HEK293 (cell line): Measurements from ENCODE around the gene SLC38A9.

ENCODE experiments used
- CTCF ChIP-seq: fragments of 450-650 bp; formaldehyde crosslinking; IDR thresholded peaks from 2 replicates; pipeline ENCODE4 v1.5.1; 2016; ENCODE audit warnings: missing biosample characterization, missing genetic modification characterization
- GLI4 ChIP-seq: fragments of 450-650 bp; formaldehyde crosslinking; IDR thresholded peaks from 2 replicates; pipeline ENCODE4 v1.5.1; 2016; ENCODE audit warnings: missing biosample characterization, missing genetic modification characterization
- SP2 ChIP-seq: fragments of 450-650 bp; formaldehyde crosslinking; IDR thresholded peaks from 2 replicates; pipeline ENCODE4 v1.5.1; 2016; ENCODE audit warnings: missing biosample characterization, missing genetic modification characterization
- YY1 ChIP-seq: fragments of 450-650 bp; formaldehyde crosslinking; IDR thresholded peaks from 2 replicates; pipeline ENCODE4 v1.5.1; 2018; ENCODE audit warnings: missing biosample characterization, missing genetic modification characterization
- ZBTB1 ChIP-seq: fragments of 450-650 bp; formaldehyde crosslinking; IDR thresholded peaks from 2 replicates; pipeline ENCODE4 v1.5.1; 2016; ENCODE audit warnings: missing biosample characterization, missing genetic modification characterization
- ZBTB21 ChIP-seq: fragments of 450-650 bp; formaldehyde crosslinking; IDR thresholded peaks from 2 replicates; pipeline ENCODE4 v1.5.1; 2017; ENCODE audit warnings: missing biosample characterization, missing genetic modification characterization
- ZNF138 ChIP-seq: fragments of 450-650 bp; formaldehyde crosslinking; IDR thresholded peaks from 2 replicates; pipeline ENCODE4 v1.5.1; 2016; ENCODE audit warnings: missing biosample characterization, missing genetic modification characterization, borderline replicate concordance
- ZNF248 ChIP-seq: fragments of 450-650 bp; formaldehyde crosslinking; IDR thresholded peaks from 2 replicates; pipeline ENCODE4 v1.5.1; 2017; ENCODE audit warnings: missing biosample characterization, missing genetic modification characterization
- ZNF510 ChIP-seq: fragments of 450-650 bp; formaldehyde crosslinking; IDR thresholded peaks from 2 replicates; pipeline ENCODE4 v1.5.1; 2018; ENCODE audit warnings: mild to moderate bottlenecking, missing genetic modification characterization, missing biosample characterization; ENCODE audit not compliant: insufficient replicate concordance
- ZNF639 ChIP-seq: fragments of 450-650 bp; formaldehyde crosslinking; IDR thresholded peaks from 2 replicates; pipeline ENCODE4 v1.5.1; 2016; ENCODE audit warnings: missing biosample characterization, missing genetic modification characterization
- ZNF654 ChIP-seq: fragments of 450-650 bp; formaldehyde crosslinking; IDR thresholded peaks from 2 replicates; pipeline ENCODE4 v1.5.1; 2016; ENCODE audit warnings: low read depth, missing biosample characterization, missing genetic modification characterization
- TF ChIP-seq, protein P1 (sequence below): fragments of 450-650 bp; formaldehyde crosslinking; IDR thresholded peaks from 2 replicates; pipeline ENCODE4 v1.5.1; 2016; ENCODE audit warnings: missing biosample characterization, missing genetic modification characterization

DNA sequence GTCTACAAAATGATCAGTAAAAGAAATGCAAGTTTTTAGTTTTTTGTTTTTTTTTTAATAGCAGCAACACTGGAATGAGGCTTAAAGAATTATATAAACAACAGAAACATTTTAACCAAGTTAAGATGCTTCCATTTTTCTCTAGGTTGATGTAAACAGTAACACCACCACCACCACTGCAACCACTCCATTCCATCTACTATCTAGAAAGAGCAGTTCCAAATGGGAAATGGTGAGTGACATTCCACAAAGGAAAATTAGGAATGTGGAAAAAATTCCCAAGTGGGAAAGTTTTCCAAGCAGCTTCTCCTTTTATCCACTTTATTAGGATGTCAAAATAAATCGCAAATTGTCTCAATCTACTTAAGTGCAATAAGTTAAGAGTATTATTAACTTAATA lies 32.6 kb downstream of the SLC38A9 start:
- TF ChIP-seq YY1 (tag by site-specific recombination) (no peak), ZNF248 (no peak), CTCF (no peak), ZNF639 (tag by site-specific recombination) (no peak), GLI4 (tag by site-specific recombination) (no peak), SP2 (tag by site-specific recombination) (no peak), ZNF138 (tag by site-specific recombination) (no peak), ZBTB1 (tag by site-specific recombination) (no peak), ZBTB21 (tag by site-specific recombination) (no peak), ZNF654 (tag by site-specific recombination) (no peak), ZNF510 (no peak)
- TF ChIP-seq, protein P1, sequence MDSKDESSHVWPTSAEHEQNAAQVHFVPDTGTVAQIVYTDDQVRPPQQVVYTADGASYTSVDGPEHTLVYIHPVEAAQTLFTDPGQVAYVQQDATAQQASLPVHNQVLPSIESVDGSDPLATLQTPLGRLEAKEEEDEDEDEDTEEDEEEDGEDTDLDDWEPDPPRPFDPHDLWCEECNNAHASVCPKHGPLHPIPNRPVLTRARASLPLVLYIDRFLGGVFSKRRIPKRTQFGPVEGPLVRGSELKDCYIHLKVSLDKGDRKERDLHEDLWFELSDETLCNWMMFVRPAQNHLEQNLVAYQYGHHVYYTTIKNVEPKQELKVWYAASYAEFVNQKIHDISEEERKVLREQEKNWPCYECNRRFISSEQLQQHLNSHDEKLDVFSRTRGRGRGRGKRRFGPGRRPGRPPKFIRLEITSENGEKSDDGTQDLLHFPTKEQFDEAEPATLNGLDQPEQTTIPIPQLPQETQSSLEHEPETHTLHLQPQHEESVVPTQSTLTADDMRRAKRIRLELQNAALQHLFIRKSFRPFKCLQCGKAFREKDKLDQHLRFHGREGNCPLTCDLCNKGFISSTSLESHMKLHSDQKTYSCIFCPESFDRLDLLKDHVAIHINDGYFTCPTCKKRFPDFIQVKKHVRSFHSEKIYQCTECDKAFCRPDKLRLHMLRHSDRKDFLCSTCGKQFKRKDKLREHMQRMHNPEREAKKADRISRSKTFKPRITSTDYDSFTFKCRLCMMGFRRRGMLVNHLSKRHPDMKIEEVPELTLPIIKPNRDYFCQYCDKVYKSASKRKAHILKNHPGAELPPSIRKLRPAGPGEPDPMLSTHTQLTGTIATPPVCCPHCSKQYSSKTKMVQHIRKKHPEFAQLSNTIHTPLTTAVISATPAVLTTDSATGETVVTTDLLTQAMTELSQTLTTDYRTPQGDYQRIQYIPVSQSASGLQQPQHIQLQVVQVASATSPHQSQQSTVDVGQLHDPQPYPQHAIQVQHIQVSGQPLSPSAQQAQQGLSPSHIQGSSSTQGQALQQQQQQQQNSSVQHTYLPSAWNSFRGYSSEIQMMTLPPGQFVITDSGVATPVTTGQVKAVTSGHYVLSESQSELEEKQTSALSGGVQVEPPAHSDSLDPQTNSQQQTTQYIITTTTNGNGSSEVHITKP (tag by site-specific recombination) = no peak
